GM21529 (cell line): ENCODE measurements around the gene TAS1R2.
"Not testable (repeated sequence)": the region's sequence is repeated elsewhere in the genome, so short reads cannot be mapped to it uniquely, and the experiment has no call there.

Experiments
- ATAC-seq: cut with Tn5 transposase; IDR thresholded peaks from one replicate; pipeline ENCODE4 v1.9.1; 2021; ENCODE audit not compliant: unreplicated experiment

Gene TAS1R2

DNA sequence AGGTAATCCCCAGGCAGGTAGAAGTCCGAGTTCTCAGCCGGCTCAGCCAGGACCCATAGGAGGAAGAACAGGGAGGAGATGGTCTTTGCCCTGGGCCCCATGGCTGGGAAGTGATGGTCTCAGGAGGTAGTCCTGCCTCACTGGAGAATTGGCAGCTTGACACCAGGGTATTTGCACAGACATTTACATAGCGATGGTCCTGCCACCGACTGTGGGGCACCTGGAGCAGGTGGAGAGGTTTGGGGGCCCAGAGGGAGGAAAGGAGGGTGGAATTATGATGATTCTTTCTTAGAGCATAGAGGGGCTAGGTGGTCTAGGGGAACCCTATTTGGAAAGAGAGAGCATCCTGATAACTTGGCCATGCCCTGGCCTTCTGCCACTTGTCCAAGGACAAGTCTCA lies at the start of gene TAS1R2:
Gene TAS1R2, minus strand, starts transcription at position 101 of the 400 bp plus-strand sequence. Its CDS starts 0 bp downstream, at position 101.
- no peak for ATAC-seq

DNA sequence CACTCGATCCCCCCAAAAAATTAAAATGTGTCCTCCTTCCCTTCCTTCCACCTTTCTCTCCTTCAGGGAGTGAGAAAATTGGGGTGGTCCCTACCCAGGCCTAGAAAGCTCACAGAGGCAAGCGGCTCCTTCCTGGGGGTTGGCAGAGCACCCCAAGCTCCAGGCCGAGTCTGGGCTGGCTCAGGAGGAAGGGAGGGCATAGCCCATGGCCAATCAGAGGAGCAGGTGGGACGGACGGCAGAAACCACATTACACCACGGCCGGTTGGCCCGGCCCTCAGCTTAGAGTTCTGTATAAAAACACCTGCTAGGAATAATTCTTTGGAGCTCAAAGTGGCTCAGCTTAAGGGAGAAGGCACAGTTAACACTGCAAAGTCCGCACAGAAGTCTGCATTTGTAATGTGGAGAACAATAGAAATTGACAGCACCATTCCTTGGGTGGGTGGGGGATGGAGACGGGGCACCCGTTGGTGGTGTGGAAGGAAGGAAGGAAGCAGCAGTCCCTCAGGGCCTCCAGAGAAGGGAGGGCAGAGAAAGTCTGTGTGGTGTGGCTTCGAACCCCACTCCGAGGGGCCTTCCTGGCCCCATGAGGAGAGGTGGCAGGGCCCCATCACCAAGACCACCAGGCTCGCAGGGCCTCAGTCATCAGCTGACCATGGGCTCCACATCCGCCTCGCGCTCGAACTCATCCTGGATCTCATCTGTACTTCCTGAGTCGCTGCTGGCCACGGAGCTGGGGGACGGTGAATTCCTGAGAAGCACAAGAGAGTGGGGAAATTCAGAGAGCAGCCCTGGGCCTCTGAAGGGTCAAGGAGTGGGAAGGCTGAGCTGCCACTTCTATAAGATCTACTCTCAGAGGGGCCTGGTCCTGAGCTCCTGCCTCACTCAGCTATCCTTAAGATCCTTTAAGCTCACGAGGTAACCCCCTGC lies 48.7 kb upstream of the TAS1R2 start:
- ATAC-seq: no peak

DNA sequence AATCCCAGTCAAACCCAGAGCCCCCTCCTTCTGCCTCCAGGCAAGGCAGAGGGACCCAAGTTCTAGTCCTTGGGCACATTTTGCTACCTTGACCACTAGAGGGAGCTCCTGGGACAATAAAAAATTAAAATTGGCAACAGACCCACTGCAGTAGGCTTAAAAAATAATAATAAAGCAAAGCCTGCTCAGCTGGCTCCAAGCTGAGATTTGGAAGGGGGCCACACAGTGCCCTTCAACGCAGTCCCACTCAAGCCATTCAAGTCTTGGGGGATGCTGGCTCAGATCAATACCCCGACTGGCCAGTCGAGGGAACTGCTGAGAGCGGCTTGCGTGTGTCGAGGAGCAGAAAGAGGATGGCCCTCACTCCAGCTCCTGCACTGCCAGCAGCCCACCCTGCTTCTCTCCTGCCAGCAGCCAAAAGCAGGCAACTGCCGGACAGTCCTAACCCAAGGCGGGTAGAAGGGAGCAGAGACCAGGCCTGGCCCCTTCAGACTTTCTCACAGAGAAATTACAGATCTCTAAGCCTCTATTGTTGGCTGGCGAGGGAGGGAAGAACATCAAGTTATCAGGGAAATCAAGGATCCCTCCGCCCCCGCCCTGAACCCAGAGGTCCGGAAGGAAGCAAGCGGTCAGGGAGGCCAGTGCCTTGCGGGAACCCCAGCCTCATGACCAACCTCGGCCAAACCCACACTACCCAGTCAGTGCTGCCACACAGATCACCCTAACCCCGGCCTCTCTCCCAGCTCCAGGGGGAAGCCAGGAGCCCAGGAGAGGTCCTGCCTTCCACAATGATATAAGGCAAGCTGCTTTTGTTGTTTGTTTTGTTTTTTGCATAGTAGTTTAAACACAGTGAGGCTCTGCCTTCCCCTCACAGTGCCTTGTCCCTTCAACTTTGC lies 47.8 kb upstream of the TAS1R2 start:
- no peak for ATAC-seq

DNA sequence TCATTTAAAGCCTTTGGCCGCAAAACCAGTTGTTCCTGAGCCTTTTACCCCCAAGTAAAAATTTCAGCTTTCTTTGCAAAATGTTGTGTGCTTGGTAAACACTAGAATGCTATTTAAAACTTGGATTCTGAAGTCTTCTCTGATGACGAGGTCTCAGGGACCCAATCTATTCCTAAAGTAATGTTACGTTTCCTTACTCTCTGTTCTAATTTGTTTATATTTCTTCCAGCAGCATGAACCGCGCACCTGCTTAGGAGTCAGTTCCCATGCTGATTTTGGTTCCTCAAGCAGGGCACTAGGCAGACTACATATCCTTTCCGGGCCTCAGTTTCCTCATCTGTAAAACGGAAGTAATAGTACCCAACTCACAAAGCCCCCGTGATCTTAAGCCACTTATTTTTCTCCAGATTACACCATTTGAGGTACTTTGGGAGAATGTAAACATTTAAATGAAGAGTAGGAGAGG lies 43.9 kb upstream of the TAS1R2 start:
- ATAC-seq: no peak

DNA sequence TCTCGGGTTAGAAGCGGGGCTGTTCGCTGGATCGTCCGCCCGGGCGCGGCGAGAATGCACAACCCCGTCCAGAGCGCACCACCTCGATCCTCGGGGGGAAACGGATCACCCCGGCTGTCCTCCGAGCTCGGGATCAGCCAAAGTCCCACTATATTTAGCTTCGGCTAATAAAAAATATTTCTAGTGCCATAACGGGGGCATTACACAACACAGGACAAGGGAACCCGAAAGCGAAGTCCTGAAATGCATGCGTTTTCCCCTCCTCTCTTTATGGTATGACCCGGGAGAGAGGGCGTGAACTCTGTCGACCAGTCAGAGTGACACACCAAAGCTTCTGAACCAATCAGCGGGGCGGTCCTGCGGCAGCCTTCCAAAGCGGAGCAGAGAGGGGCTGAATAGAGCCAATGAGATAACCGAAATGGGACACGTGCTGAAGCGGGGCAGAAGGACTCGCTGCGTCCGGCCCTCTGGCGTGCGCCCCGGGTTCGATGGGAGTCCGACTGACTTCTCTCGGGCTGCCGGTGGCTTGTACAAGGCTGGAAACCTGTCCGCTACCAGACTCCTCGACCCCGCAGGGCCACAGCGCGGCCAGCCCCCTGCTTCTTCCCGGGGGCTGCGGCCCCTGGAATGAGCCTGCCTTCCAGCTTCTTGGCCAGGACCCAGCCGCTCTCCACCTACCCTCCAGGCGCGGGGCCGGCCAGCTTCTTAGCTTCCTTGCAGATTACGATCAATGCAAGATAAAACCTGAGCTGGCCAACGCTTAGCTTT lies 43.2 kb upstream of the TAS1R2 start, which contains the start of gene ALDH4A1:
Gene ALDH4A1, minus strand, starts transcription at position 33 of the 768 bp plus-strand sequence. Its CDS starts 32 bp downstream, at position 1.
- peak; percentile 98 for ATAC-seq

DNA sequence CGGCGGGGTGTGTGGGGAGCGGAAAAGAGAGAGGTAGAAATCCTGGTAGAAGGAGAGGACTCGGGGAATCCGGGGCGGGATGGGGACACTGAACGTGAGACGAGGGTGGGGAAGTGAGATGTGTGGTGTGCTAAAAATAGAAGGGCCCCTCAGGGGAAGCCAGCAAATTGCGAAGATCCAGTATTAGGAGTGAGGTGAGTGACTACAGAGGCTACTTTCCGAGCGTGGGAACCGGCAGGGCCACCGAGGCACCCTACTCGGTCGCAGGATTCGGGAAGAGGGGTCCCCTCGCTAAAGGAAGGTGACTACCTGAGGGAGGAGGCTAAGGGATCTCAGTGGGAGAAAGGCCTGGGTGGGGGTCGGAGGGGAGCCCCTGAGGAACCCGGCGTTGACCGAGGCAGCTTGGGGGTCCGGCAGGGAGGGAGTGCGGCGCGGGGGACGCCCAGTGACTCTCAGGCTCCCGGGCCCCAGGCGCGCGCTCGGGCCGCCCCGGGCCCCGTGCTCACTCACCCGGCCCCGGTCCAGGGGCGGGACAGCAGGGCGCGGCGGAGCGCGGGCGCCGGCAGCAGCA lies 42.6 kb upstream of the TAS1R2 start:
- no peak for ATAC-seq

DNA sequence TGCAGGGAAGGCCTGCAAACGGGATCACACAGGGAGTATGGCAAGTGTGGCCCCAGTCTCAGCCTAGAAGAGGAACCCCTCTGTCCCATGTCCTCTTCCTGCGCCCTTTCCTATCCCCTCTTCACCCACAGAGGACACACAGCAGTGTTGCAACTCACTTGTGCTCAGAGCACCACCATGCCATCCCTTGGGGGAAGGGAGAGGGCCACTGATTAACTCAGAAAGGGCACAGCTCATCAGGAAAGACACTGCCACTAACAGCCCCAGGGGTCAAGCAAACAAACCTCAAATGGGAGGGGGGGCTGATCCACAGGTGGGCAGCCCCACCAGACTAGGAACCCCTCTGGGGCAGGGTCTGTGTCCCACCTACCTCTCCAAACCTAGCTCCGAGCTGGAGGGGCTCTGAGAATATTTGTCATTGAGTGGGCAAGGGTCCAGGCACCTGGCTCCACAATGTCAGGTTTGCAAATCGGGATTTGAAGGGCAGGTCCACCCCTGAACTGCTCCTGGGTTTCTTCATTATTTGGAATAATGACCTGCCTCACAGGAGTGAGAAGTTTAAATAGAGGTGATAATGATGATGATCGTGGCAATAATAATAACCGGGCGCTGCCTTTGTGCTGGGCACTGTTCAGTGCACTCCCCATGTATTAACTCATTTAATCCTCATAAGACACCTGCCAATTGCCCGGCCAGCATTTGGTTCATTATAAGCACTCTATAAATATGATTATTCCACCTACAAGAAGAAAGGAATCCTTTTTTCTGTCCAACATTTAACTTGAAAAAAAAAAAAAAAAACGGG lies 41.9 kb upstream of the TAS1R2 start:
- no peak for ATAC-seq

DNA sequence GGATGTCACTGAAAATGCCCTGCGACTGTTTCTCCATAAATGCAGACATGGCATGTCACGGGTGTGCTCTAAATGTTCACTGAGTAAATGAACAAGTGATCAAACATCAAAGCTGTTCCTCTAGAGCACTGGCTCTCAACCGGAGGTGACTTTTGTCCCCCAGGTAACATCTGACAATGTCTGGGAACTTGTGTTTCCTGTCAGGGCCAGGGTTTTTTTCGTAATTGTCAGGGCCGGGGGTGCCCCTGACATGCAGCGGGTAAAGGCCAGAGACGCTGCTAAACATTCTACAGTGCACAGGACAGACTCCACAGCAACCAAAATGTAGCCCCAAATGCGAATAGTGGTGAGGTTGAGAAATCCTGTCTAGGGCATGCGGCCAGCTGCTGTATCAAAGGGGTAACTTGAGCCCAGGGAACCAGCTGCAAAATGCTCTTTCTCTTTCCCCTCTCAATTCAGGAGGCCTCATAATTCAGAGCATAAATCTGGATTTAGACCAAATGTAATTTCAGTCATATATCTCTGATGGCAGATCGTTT lies 40.9 kb upstream of the TAS1R2 start:
- no peak for ATAC-seq

DNA sequence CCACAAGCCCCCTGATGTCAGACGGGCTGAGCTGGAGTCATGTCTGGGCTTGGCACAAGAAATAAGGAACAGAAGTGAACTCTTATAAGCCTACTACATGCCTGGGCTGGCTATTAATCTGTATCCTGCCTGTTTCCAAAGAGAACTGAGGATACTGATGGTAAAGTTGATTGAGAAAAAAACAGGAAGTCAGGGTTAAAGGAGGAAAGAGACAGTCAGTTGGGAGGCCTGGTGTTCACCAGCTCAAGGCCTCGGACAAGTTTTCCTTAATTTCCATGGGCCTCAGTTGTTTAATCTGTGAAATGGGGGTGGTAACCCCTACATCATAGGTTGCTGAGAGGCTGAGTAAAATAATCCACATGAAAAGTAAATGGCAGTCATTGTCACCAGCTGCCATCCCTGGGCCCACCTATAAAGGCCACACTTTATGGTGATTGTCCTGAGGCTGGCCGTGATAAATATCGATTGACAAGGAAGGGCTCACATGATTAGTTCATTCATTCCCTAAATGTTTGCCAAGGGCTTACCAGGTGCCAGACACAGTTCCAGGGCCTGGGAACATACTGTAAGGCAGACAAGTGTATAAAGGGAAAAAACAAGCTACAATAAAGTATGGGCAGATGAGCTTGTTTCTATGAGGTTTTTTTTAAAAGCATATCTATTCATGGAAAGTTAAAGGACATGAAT lies 40.0 kb upstream of the TAS1R2 start:
- ATAC-seq: no peak

DNA sequence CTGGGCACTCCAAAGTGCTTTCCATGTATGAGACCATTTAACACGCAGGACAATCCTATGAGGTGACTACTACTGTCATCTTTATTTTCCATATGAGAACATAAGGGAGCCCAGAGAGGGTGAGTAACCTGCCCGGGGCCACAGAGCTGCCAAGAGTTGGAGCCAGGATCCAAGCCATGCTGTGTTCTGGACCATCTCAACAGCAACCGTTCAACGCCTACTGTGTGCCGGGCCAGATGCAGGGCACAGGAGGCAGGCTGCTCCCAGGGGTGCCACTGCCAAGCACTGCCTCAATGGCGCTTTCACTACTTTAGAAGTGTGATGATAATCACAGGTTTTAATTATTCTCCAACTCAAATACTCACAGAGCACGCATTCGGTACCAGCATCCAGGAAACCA lies 39.1 kb upstream of the TAS1R2 start:
- no peak for ATAC-seq

DNA sequence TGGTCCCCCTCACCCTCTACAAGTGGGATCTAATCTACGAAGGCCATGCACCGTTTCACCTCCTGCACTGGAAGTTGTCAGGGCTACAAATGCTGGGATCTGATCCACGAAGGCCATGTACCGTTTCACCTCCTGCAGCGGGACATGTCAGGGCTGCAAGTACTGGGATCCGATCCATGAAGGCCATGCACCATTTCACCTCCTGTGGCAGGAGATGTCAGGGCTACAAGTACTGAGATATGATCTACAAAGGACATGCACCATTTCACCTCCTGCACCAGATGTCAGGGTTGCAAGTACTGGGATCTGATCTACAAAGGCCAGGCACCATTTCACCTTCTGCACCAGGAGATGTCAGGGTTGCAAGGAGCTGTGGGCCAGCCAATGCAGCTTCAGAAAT lies 35.9 kb upstream of the TAS1R2 start:
- ATAC-seq: no peak

DNA sequence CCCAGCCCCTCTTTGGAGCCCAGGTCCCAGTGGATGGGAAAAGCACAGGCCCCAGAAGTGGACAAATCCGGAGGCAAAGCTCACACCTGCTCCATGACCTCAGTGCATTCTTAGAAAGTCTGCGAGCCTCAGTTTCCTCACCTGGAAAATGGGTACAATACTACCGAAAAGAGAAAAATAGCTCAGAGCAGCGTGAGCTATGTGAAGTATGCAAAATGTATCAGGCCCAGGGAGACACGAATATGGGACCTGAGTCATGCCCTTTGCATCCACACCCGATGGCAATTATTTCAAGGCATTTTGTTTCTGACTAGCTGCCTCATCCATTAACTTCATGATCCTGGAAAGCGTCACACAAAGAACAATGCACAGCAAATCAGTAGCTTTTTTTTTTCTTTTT lies 33.7 kb upstream of the TAS1R2 start:
- no peak for ATAC-seq

DNA sequence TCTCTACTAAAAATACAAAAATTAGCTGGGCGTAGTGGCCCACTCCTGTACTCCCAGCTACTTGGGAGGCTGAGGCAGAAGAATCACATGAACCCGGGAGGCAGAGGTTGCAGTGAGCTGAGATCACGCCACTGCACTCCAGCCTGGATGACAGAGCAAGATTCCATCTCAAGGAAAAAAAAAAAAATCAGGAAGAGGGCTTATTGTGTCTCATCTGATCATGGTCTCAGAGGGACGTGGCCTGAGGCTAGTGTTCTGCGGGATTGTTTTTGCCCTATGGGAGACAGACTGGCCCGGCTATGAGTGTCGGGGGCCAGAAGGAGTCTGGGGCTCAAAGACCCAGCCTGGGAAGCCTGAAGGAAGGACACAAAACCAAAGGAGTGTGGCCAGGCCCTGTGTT lies 32.4 kb upstream of the TAS1R2 start:
- not testable (repeated sequence) for ATAC-seq

DNA sequence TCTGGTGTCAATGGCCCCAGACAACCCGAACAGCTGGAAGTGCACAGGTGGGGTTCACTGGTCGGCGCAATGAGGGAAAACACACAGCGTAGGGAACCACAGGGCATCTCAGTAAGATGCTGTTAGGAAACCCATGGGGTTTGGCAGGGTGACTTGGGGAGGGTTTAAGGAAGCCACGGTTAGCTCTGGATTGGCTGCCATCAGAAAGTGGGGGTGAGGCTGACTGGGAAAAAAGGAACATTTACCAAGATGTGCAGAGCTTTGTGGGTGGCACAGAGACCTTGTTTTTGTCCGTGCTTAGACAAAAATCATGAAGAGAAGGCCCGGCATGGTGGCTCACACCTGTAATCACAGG lies 31.9 kb upstream of the TAS1R2 start:
- ATAC-seq: no peak

DNA sequence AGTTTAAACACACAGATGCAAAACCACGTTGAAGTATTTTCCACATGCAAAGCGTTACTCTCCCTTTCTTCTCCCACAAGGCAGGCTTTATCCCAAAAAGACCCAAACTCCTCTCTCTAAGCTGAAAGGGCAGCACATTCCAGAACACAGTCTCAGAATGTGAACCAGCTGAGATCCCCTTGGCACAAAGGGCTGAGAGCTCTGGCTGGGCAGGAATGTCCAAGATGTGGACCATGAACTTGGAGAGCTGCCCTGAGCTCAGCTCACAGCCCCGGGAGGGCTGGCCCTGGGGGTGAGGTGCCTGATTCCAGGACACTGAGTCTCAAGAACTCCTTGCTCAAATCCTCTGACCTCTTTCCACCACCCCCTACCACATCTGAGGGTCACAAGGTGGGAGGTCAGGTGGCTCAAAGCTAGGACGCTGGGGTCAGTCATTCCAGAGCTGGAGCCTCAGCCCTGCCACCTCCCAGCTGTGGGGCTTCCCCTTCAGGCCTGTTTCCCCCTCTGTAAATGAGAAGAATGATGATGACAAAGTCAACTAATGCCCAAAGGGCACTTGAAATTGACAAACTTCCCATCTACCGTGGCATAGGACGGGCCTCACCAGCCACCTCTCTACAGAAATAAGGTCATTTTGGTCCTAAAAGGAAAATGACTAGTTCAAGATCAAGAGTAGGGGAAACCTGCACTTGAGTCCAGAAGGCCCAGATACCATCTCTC lies 31.4 kb upstream of the TAS1R2 start:
- no peak for ATAC-seq

DNA sequence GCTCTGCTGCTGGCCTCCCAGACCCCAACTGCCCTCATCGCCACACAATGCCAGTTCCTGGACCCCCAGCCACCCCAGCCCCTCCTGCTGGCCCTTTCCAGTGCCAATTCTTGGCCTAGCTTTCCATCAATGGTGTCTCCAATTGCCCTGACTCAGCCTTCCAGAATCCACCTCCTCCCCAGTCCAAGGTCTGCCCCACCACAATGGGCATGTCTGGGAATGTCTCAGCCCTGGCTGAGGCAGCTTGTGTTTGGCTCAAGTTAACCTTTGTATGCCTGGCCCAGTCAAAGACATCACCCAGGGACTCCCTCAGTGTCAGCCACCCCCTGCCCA lies 26.5 kb upstream of the TAS1R2 start:
- no peak for ATAC-seq

DNA sequence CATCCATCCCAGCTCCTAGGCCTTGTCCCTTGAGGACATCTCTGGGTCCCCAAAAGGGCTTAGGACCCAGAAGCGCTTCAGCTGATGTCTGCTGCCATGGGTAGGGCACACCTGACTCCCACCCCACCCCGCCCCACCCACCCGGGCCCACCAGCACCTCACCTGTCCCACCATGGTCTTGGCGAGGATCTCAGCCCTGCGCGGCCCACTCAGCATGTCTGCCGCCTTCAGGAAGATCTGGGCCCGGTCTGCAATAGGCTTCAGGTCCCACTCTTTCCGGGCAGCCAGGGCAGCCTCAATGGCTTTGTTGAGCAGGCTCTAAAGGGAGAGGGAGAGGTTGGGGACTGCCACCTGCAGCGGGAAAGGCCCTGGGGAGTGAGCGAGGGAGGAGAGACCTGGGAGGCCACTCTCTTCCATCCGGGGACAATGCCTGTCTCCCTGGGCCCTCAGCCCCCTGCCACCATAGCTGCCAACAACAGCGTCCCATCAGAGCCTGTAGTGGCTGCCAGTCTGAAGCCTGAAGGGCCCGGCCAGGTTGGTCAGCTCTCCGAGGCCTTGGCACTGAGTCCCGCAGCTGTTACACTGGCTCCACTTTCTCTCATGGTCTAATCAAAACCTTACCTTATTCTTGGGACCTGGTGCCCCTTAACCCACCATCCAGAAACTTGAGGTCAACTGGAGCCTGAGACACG lies 26.0 kb upstream of the TAS1R2 start:
- no peak for ATAC-seq

DNA sequence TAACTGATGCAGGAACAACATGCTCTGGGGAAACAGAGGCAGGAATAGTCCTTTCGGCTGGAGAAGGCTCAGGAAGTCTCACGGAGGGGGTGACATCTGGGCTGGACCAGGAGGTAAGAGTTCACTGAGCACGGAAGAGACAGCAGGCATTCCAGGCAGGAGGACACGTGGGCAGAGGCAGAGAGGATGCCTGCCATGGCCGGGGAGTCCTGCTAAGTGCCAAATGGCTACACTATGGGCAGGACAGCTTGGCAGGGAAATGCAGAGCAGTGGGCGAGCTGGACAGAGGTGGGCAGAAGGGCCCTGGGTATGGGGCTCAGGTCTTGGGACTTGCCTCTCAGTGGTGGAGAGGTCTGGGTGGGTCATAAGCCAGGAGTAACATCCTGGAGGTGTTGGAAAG lies 25.3 kb upstream of the TAS1R2 start:
- ATAC-seq: no peak
